Body of pancreas (tissue), 4 donors: ENCODE measurements around the gene FLRT1. TPM values are rescaled to one million over a fixed set of nuclear protein-coding genes. Genes with fewer than 3 reads are reported as not detected.

ENCODE experiments used
- ATAC-seq: fragments of 150-250 bp; one replicate; pipeline ENCODE4 v1.9.1; 2016
- DNase-seq, 4 donors: peaks; one replicate each; pipeline ENCODE4 v3.0.0-alpha.2; 2019
- H3K27ac ChIP-seq, 4 donors: fragments of 200-600 bp; sonication (generic); 1 replicate in 3 of 4; 2 replicates in 1 of 4; pipeline versions ENCODE4 v1.5.1 to v1.6.1; 2016 to 2019; ENCODE audit warnings: mild to moderate bottlenecking in 1 of 4, mixed read lengths in 1 of 4, moderate library complexity in 1 of 4
- H3K27me3 ChIP-seq, 2 donors: fragments of 200-600 bp; sonication (generic); one replicate each; pipeline ENCODE4 v1.6.0; 2016; ENCODE audit warnings: mild to moderate bottlenecking in 1 of 2
- H3K36me3 ChIP-seq, 2 donors: fragments of 200-600 bp; sonication (generic); replicated peaks in 1 of 2; 2 replicates each; pipeline ENCODE4 v1.5.1; 2016; ENCODE audit warnings: low read depth in 2 of 2; ENCODE audit not compliant: insufficient read depth in 1 of 2
- H3K4me1 ChIP-seq: fragments of 200-600 bp; sonication (generic); one replicate; pipeline ENCODE4 v1.6.0; 2016
- H3K4me3 ChIP-seq, 2 donors: fragments of 200-600 bp; sonication (generic); 1 replicate in 1 of 2; 2 replicates in 1 of 2; pipeline ENCODE4 v1.5.1; 2016 to 2019
- H3K9me3 ChIP-seq, 3 donors: fragments of 200-600 bp; sonication (generic); 1 replicate in 2 of 3; 2 replicates in 1 of 3; pipeline ENCODE4 v1.5.1; 2016
- POLR2A ChIP-seq, 3 donors: fragments of 450-650 bp; IDR thresholded peaks; one replicate each; pipeline ENCODE4 v1.6.1; 2016; ENCODE audit warnings: antibody characterized with exemption in 3 of 3, mild to moderate bottlenecking in 2 of 3
- WGBS, 2 donors: methylation state at CpG; one replicate each; pipeline ENCODE4 v1.1.5; 2017; 5-methylcytosine and 5-hydroxymethylcytosine counted together
- intact Hi-C: fragments of 100-400 bp; cut with DNase I; formaldehyde crosslinking; loops from one replicate; pipeline ENCODE4 v1.15.1; 2023
- total RNA-seq, 2 donors: library from RNA; depleted of rRNA; stranded (reverse); fragments of >200 nt; gene quantifications; one replicate each; pipeline ENCODE4 v1.1.0, GENCODE V29; 2016
- TF ChIP-seq, protein P1 (sequence below), 7 experiments: fragments of 450-650 bp in 4 of 7; fragments of 200-600 bp in 3 of 7; sonication (generic) in 3 of 7; IDR thresholded peaks; one replicate each; pipeline ENCODE4 v1.5.1; 2016 to 2019; ENCODE audit warnings: antibody characterized with exemption in 7 of 7

Gene FLRT1
- total RNA-seq, 2 donors from 2014 or later, result 0.26 TPM; not detected in 1

DNA sequence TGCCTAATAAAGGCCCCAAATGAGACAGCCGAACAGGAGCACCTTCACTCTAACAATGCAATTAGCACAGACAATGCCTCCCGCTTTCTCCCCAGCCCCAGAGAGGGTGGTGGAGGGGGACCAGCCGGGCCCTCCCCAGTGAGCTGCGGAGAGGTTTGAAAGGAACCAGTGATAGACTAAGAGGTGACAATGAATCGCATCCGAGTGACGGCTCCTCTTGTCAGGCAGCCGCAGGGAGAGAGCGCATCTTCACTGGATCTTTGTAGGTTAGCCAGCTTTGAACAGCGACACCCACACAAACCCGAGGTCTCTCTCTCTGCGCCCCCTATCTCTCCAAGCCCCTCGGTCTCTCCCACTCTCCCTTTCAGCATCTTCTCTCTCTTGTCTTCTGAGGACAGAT is 28.0 kb downstream of the FLRT1 start:
- no peak for TF ChIP-seq POLR2A (IDR thresholded peaks at IDR 0.05)
- TF ChIP-seq, protein P1, sequence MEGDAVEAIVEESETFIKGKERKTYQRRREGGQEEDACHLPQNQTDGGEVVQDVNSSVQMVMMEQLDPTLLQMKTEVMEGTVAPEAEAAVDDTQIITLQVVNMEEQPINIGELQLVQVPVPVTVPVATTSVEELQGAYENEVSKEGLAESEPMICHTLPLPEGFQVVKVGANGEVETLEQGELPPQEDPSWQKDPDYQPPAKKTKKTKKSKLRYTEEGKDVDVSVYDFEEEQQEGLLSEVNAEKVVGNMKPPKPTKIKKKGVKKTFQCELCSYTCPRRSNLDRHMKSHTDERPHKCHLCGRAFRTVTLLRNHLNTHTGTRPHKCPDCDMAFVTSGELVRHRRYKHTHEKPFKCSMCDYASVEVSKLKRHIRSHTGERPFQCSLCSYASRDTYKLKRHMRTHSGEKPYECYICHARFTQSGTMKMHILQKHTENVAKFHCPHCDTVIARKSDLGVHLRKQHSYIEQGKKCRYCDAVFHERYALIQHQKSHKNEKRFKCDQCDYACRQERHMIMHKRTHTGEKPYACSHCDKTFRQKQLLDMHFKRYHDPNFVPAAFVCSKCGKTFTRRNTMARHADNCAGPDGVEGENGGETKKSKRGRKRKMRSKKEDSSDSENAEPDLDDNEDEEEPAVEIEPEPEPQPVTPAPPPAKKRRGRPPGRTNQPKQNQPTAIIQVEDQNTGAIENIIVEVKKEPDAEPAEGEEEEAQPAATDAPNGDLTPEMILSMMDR (IDR thresholded peaks at IDR 0.05), result no peak
- 95 to 97% methylated on average over 13 of the region's 13 CpGs for WGBS, 2 donors
- no peaks in the 10 kb centered on the region for H3K36me3 ChIP-seq
- no peaks in the 10 kb centered on the region for H3K27me3 ChIP-seq
- ATAC-seq (no peak), DNase-seq (no peak)
- H3K4me3 ChIP-seq, result no peak overlapping the region
- peaks cover 6% of the 10 kb centered on the region for H3K4me1 ChIP-seq
- intact Hi-C loops, result no loop called here
- no peak overlapping the region for H3K27ac ChIP-seq
- H3K9me3 ChIP-seq, result no peaks in the 10 kb centered on the region

DNA sequence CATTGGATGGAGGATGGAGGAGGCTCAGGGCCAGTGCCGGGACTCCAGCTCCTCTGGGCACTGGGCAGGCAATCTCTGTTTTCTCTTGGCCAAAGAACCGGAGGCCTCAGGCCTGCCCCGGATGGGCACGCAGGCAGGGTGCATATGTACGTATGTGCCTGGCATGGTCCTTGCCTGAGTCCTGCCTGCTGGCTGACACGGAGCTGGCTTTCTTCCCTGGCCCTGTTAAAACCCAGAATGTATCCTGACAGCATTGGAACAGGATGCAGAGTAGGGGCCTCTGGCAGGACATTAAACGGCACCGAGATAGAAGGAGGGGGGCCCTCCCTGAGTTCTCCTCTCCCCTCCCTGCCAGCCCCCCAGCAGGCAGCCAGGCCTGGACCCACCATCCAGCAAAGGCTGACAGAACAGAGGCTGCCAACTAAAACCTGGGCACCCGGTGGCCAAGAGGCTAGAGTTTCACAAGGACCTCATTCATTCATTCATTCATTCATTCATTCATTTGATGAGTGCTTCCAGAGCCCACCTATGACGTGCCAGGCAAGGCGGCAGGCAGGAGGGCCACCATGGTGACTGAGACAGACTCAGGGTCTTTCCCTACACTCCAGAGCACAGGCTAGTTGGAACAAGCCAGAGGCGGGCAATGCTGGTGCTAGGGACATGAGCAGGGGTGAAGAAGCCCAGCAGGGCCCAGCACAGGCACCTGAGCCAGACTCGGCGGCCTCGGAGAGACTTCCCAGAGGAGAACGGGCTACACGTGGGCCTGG is 28.8 kb downstream of the FLRT1 start:
- ATAC-seq (no peak), DNase-seq (no peak)
- Histone ChIP-seq H3K27me3 (no peaks in the 10 kb centered on the region), H3K4me1 (peaks cover 6% of the 10 kb centered on the region), H3K27ac (no peak overlapping the region), H3K9me3 (no peaks in the 10 kb centered on the region), H3K36me3 (no peaks in the 10 kb centered on the region), H3K4me3 (no peak overlapping the region)
- 89 to 93% methylated on average over 7 to 15 of the region's 17 CpGs for WGBS, 2 donors
- intact Hi-C loops, result no loop called here
- TF ChIP-seq POLR2A (IDR thresholded peaks at IDR 0.05), result no peak
- TF ChIP-seq, protein P1 (IDR thresholded peaks at IDR 0.05), result no peak

DNA sequence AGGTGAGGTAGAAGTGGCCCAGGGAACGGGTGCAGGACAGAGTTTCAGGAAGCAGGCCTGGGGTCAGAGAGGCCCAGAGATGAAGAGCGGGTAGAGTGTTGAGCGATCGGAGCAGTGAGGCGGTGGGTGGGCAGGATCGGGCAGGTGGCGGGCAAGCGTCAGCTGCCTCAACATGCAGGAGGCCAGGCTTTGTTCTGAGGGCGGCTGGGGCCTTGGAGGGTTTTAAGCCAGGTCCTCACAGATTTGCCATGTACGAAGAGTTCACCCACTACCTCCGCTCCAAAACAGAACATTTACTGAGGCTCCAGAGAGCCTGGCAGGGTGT is 29.4 kb downstream of the FLRT1 start:
- intact Hi-C loops, result no loop called here
- 94 to 97% methylated on average over 11 of the region's 11 CpGs for WGBS, 2 donors
- DNase-seq (no peak), ATAC-seq (no peak)
- Histone ChIP-seq H3K27me3 (no peaks in the 10 kb centered on the region), H3K4me3 (no peak overlapping the region), H3K36me3 (no peaks in the 10 kb centered on the region), H3K9me3 (no peaks in the 10 kb centered on the region), H3K27ac (no peak overlapping the region), H3K4me1 (peaks cover 6% of the 10 kb centered on the region)
- TF ChIP-seq, protein P1 (IDR thresholded peaks at IDR 0.05), result no peak
- TF ChIP-seq POLR2A (IDR thresholded peaks at IDR 0.05), result no peak

DNA sequence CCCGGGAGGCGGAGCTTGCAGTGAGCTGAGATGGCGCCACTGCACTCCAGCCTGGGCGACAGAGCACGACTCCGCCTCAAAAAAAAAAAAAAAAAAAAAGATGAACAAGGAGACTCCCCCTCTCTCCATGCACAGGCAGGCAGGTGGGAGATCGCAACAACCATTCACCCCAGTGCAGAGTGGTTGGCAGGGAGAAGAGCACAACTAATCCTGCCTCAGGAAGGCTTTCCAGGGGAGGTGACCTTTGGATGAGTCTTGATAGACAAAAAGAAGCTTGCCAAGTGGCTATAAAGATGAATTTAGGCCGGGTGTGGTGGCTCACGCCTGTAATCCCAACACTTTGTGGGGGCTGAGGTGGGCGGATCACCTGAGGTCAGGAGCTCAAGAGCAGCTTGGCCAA is 30.0 kb downstream of the FLRT1 start:
- Histone ChIP-seq H3K36me3 (no peaks in the 10 kb centered on the region), H3K4me3 (no peak overlapping the region), H3K4me1 (peaks cover 6% of the 10 kb centered on the region), H3K27ac (no peak overlapping the region), H3K9me3 (no peaks in the 10 kb centered on the region), H3K27me3 (no peaks in the 10 kb centered on the region)
- intact Hi-C loops, result no loop called here
- DNase-seq (no peak), ATAC-seq (no peak)
- 96 to 98% methylated on average over 10 of the region's 10 CpGs for WGBS, 2 donors
- TF ChIP-seq, protein P1 (IDR thresholded peaks at IDR 0.05), result no peak
- no peak for TF ChIP-seq POLR2A (IDR thresholded peaks at IDR 0.05)
